Stimulated activated memory B cell treated with anti-CD40 and anti-IgM and Interleukin-4, amounts not matched to agents 10 μg/mL and 1 μg/mL and 100 μg/mL, for 72 hours (primary cell): ENCODE data around the gene PCSK9.

Experiments
- ATAC-seq: fragments of 150-1000 bp; cut with Tn5 transposase; 2 replicates; pipeline ENCODE4 v1.10.0; 2021
- H3K27ac Mint-ChIP-seq: one replicate; pipeline ENCODE4 v1.8.0; 2022; ENCODE audit warnings: mild to moderate bottlenecking, mixed read lengths
- H3K27me3 Mint-ChIP-seq: one replicate; pipeline ENCODE4 v1.8.0; 2022; ENCODE audit warnings: mixed read lengths
- H3K36me3 Mint-ChIP-seq: one replicate; pipeline ENCODE4 v1.8.0; 2022; ENCODE audit warnings: mixed read lengths
- H3K4me1 Mint-ChIP-seq: one replicate; pipeline ENCODE4 v1.8.0; 2022; ENCODE audit warnings: mixed read lengths
- H3K4me3 Mint-ChIP-seq: one replicate; pipeline ENCODE4 v1.8.0; 2022; ENCODE audit warnings: mild to moderate bottlenecking, moderate library complexity, mixed read lengths
- H3K9me3 Mint-ChIP-seq: one replicate; pipeline ENCODE4 v1.8.0; 2022; ENCODE audit warnings: mixed read lengths

PCSK9 gene

DNA sequence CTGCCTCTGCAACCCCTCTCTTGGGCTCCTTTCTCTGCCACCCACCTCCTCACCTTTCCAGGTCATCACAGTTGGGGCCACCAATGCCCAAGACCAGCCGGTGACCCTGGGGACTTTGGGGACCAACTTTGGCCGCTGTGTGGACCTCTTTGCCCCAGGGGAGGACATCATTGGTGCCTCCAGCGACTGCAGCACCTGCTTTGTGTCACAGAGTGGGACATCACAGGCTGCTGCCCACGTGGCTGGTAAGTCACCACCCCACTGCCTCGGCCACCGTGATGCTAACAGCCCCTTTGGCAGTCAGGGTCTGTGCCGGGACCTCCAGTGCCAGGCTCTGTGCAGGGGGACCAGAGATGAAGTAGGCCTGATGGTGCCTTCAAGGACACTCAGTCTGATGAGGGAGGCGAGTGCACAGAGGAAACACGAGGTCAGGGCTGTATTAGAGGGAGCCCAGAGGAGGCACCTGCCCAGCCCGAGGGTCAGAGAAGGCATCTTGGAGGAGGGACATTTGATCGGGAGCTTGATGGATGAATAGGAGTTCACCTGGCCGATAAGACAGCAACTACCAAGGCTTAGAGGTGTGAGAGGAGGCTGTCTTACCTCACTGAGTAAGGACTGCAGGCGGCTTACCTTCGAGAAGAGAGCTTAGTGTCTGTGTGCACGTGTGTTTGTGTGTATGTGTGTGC lies 18.1 kb downstream of the PCSK9 start:
- H3K9me3 Mint-ChIP-seq: no peaks in the 10 kb centered on the region
- ATAC-seq: no peak
- H3K4me1 Mint-ChIP-seq: no peaks in the 10 kb centered on the region
- H3K27ac Mint-ChIP-seq: no peak overlapping the region
- no peaks in the 10 kb centered on the region for H3K27me3 Mint-ChIP-seq
- H3K4me3 Mint-ChIP-seq: no peak overlapping the region
- H3K36me3 Mint-ChIP-seq: no peaks in the 10 kb centered on the region

DNA sequence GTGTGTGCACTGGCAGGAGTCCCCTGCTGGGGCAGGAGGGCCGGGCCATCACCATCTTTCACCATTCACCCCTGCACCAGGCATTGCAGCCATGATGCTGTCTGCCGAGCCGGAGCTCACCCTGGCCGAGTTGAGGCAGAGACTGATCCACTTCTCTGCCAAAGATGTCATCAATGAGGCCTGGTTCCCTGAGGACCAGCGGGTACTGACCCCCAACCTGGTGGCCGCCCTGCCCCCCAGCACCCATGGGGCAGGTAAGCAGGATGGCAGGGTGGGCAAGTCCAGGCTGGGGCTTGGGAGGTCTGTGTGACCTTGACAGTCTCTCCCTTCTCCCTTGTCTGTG lies 18.6 kb downstream of the PCSK9 start:
- no peak overlapping the region for H3K27ac Mint-ChIP-seq
- H3K27me3 Mint-ChIP-seq: no peaks in the 10 kb centered on the region
- ATAC-seq: no peak
- H3K9me3 Mint-ChIP-seq: no peaks in the 10 kb centered on the region
- no peak overlapping the region for H3K4me3 Mint-ChIP-seq
- H3K36me3 Mint-ChIP-seq: no peaks in the 10 kb centered on the region
- no peaks in the 10 kb centered on the region for H3K4me1 Mint-ChIP-seq

DNA sequence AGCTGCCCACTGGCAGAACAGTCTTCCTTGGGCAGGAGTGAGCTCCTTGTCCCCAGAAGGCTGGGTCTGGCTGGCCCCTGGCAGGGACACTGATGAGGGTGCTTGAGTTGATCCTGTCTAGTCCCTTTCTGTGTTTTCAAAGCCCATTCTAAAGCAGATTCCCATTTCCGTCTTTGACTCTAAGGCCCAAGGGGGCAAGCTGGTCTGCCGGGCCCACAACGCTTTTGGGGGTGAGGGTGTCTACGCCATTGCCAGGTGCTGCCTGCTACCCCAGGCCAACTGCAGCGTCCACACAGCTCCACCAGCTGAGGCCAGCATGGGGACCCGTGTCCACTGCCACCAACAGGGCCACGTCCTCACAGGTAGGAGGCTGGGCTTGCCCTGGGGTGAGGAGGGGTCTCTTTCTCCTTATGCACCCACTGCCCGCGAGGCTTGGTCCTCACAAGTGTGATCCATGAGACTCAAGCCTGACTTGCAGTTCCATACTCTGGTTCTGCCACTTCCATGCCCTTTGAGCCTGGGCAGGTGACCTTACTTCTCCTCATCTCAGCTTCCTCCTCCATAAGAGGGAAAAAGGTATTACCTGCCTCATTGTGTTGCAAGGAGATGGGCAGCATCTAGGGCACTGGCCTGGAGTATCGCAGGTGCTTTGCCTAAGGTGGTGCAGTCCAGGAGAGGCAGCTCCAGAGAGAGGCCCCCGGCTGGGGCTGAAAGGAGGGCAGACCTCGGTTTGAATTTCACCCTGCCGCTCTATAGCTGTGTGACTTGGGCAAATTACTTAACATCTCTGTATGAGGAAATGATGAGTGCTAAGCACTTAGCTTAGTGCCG lies 20.2 kb downstream of the PCSK9 start:
- H3K36me3 Mint-ChIP-seq: no peaks in the 10 kb centered on the region
- no peaks in the 10 kb centered on the region for H3K9me3 Mint-ChIP-seq
- H3K4me3 Mint-ChIP-seq: no peak overlapping the region
- no peak overlapping the region for H3K27ac Mint-ChIP-seq
- H3K4me1 Mint-ChIP-seq: no peaks in the 10 kb centered on the region
- no peak for ATAC-seq
- no peaks in the 10 kb centered on the region for H3K27me3 Mint-ChIP-seq

DNA sequence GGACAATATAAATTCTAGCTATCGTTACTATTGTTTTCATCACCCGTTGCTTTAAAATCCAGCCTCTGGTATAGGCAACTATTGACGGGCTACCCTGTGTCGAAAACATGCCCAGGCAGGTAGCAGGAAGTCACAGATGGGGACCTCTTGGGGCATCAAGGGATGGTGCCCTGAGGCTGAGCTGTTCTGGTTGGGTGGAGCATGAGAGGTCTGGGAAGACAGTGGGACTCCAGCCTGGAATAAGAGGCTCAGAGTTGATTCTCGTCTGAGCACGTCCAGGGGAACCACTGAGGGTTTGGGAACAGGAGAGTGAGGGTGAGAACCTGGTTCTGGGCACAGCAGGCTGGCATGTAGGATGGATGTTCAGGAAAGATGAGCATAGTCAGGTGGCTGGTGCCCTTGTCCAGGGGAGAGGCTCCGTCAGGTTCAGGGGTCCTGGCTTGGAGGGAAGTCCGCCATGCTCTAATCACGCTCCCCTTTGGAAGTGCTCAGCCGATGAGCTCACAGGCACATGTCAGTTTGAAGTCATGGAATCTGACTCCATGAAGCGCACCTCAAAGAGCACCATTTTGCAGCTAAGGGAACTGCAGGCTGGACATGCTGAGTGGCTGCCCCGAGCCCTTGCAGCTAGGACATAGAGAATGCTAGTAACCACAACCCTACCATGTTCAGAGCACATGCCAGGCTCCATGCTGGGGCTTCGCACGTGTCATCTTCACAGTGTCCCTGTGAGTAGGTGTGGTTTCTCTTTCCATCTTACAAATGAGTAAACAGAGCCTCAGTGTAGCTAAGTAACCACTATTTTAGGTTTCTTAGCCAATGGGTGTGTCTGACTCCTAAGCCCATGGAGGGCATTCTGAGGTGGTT lies 21.0 kb downstream of the PCSK9 start:
- Mint-ChIP-seq H3K36me3 (no peaks in the 10 kb centered on the region), H3K27me3 (no peaks in the 10 kb centered on the region), H3K27ac (no peak overlapping the region), H3K9me3 (no peaks in the 10 kb centered on the region), H3K4me1 (no peaks in the 10 kb centered on the region), H3K4me3 (no peak overlapping the region)
- no peak for ATAC-seq

DNA sequence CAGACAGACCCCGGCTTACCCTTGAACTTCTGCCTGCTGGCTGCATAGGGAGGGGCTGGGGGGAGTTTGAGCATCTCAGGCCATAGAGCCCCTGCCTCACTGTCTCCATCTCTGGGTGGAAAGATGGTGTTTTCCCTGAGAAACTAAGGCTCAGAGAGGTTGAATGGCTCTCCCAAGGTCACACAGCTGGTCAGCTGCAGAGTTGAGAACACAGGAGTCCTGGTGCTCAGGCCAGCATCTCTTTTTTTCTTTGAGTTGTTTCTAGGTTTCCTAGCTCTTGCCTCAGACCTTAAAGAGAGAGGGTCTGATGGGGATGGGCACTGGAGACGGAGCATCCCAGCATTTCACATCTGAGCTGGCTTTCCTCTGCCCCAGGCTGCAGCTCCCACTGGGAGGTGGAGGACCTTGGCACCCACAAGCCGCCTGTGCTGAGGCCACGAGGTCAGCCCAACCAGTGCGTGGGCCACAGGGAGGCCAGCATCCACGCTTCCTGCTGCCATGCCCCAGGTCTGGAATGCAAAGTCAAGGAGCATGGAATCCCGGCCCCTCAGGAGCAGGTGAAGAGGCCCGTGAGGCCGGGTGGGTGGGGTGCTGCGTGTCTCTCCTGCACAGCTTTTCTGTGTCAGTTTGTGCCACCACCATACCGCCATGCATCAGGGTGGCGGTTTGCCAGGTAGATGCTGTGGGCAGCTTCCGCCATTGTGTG lies 21.8 kb downstream of the PCSK9 start:
- H3K9me3 Mint-ChIP-seq: no peaks in the 10 kb centered on the region
- no peaks in the 10 kb centered on the region for H3K4me1 Mint-ChIP-seq
- H3K36me3 Mint-ChIP-seq: no peaks in the 10 kb centered on the region
- H3K4me3 Mint-ChIP-seq: no peak overlapping the region
- H3K27ac Mint-ChIP-seq: no peak overlapping the region
- no peak for ATAC-seq
- no peaks in the 10 kb centered on the region for H3K27me3 Mint-ChIP-seq

DNA sequence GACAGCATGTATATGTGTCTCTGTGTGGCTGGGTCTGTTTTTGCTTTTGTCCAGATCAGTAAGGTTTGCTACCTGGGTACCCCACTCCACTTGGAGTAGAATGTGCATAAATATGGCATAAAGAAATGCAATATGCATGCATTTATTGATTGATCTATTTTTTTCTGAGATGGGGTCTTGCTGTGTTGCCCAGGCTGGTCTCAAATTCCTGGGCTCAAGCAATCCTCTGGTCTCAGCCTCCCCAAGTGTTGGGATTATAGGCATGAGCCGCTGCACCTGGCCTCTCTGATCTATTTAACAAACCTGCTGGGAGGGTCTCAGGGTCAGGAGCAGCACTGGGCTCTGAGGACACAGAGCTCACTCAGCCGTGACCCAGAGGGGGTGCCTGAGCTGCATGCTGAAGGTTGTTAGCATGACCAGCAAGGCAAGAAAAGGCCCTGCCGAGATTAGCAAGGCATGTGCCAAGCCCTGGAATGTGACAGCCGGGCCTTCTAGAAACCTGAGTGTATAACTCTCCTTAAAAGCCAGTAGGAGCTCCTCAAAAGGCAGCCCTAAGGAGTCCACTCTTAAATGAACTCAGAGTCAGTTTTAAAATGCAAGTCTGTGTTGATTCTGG lies 22.5 kb downstream of the PCSK9 start:
- H3K9me3 Mint-ChIP-seq: no peaks in the 10 kb centered on the region
- no peaks in the 10 kb centered on the region for H3K4me1 Mint-ChIP-seq
- peaks cover 5% of the 10 kb centered on the region for H3K36me3 Mint-ChIP-seq
- H3K4me3 Mint-ChIP-seq: no peak overlapping the region
- no peaks in the 10 kb centered on the region for H3K27me3 Mint-ChIP-seq
- H3K27ac Mint-ChIP-seq: no peak overlapping the region
- no peak for ATAC-seq

DNA sequence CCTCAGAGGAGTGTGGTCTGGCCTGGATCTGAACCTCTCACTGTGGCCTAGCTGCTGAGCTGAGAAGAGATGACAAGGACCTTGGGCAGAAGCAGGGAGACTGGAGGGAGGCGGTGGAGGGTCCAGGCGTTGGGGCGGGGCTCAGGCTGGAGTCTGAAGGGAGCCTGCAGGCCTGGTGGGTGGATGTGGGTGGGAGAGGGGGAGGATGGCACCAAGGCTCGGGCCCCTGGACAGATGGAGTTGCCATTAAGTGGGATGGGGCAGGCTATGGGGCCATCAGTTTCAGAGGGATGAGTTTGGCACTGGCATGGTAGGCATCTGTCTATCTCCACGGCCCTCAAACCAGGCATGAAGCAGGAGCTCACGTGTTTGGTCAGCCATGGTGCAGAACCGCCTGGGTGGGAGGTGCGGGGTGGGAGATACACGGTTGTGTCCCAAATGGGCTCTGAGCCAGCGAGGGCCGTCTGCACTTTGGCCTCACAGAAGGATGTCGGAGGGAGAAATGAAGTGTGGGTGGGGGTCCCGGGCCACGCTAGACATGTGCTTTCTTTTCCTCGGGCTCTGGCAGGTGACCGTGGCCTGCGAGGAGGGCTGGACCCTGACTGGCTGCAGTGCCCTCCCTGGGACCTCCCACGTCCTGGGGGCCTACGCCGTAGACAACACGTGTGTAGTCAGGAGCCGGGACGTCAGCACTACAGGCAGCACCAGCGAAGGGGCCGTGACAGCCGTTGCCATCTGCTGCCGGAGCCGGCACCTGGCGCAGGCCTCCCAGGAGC lies 23.6 kb downstream of the PCSK9 start:
- no peak for ATAC-seq
- no peak overlapping the region for H3K4me3 Mint-ChIP-seq
- no peaks in the 10 kb centered on the region for H3K27me3 Mint-ChIP-seq
- no peak overlapping the region for H3K27ac Mint-ChIP-seq
- H3K9me3 Mint-ChIP-seq: no peaks in the 10 kb centered on the region
- peaks cover 14% of the 10 kb centered on the region for H3K36me3 Mint-ChIP-seq
- H3K4me1 Mint-ChIP-seq: no peaks in the 10 kb centered on the region

DNA sequence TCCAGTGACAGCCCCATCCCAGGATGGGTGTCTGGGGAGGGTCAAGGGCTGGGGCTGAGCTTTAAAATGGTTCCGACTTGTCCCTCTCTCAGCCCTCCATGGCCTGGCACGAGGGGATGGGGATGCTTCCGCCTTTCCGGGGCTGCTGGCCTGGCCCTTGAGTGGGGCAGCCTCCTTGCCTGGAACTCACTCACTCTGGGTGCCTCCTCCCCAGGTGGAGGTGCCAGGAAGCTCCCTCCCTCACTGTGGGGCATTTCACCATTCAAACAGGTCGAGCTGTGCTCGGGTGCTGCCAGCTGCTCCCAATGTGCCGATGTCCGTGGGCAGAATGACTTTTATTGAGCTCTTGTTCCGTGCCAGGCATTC lies 24.2 kb downstream of the PCSK9 start:
- no peak for ATAC-seq
- H3K27me3 Mint-ChIP-seq: no peaks in the 10 kb centered on the region
- H3K4me3 Mint-ChIP-seq: no peak overlapping the region
- H3K27ac Mint-ChIP-seq: no peak overlapping the region
- peaks cover 16% of the 10 kb centered on the region for H3K36me3 Mint-ChIP-seq
- no peaks in the 10 kb centered on the region for H3K9me3 Mint-ChIP-seq
- no peaks in the 10 kb centered on the region for H3K4me1 Mint-ChIP-seq

DNA sequence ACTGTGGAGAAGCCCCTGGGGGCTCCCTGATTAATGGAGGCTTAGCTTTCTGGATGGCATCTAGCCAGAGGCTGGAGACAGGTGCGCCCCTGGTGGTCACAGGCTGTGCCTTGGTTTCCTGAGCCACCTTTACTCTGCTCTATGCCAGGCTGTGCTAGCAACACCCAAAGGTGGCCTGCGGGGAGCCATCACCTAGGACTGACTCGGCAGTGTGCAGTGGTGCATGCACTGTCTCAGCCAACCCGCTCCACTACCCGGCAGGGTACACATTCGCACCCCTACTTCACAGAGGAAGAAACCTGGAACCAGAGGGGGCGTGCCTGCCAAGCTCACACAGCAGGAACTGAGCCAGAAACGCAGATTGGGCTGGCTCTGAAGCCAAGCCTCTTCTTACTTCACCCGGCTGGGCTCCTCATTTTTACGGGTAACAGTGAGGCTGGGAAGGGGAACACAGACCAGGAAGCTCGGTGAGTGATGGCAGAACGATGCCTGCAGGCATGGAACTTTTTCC lies 24.8 kb downstream of the PCSK9 start:
- Mint-ChIP-seq H3K9me3 (no peaks in the 10 kb centered on the region), H3K27me3 (no peaks in the 10 kb centered on the region), H3K27ac (no peak overlapping the region), H3K4me3 (no peak overlapping the region), H3K36me3 (peaks cover 21% of the 10 kb centered on the region), H3K4me1 (no peaks in the 10 kb centered on the region)
- peak; percentile 68 for ATAC-seq

DNA sequence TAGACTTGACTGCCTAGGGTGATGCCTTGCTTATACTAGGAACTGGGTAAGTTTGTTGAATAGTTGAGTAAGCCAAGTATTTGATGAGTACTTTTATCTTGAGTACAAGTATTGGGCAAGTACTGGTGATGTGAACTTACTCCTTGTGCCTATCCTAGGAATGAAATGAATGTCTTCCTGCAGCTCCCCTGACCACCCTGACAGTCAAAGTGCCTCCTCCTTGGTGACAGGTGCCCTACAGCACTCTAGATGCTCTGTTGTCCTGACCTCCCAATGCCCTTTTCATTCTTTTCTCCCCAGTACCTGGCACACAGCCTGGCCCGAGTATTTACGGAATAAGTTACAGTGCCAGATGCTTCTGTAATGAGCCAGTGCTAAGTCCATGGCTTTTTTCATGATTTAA lies 25.5 kb downstream of the PCSK9 start:
- Mint-ChIP-seq H3K36me3 (peaks cover 29% of the 10 kb centered on the region), H3K9me3 (no peaks in the 10 kb centered on the region), H3K27me3 (no peaks in the 10 kb centered on the region), H3K27ac (no peak overlapping the region), H3K4me1 (no peaks in the 10 kb centered on the region), H3K4me3 (no peak overlapping the region)
- no peak for ATAC-seq

DNA sequence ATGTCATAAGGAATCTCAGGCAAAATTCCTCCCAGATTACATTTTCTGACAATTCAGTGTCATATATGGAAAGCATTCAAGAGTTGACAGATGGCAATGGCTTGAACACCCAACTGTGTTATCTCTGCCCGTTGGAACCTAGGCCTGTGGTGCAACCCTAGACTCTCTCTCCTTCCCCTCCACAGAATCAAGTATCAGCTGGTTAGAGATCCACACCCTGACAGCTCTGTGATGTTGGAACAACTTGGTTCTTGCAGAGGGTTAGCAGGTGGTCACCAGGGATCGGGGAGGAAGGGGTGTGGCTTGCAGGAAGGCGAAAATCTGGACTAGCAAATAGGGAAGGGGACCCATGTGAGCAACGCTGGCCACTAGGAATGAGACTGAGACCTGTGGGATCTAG lies 26.3 kb downstream of the PCSK9 start:
- H3K27me3 Mint-ChIP-seq: no peaks in the 10 kb centered on the region
- peaks cover 36% of the 10 kb centered on the region for H3K36me3 Mint-ChIP-seq
- H3K4me1 Mint-ChIP-seq: no peaks in the 10 kb centered on the region
- H3K27ac Mint-ChIP-seq: no peak overlapping the region
- ATAC-seq: no peak
- no peaks in the 10 kb centered on the region for H3K9me3 Mint-ChIP-seq
- H3K4me3 Mint-ChIP-seq: no peak overlapping the region

DNA sequence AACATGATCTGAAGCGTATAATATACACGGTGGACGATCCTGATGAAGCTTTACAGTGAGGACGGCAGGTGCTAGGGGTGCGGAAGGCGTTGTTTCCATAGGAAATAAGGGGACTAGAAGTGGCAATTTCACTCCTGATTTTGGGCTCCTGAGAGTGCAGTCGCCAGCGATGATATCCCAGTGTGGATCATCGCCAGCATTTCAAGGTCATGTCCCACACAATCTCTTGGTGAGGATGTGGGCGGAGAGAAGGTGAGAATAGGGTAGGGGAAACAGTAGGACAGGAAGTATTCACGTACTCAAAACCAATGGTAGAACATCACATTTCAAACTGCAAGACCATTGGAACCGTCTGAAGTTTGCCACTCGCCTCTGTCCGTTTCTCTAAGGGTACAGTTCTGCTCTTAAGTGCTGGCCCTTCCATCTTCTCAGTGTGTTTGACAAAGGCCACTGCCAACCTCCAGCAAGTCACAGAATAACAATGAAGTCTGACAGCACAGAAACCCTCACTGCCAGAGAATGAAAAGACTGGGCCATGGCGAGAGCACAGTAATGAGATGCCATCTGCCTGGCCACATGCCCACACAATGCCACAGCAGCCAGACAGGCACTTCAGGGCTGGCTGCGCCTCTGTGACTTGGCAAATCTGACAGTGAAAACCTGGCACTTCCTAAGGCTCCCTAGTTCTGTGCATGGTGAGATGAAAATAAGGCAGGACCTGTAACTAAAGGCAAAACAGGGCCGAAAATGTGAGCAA lies 27.9 kb downstream of the PCSK9 start:
- H3K4me3 Mint-ChIP-seq: no peak overlapping the region
- H3K4me1 Mint-ChIP-seq: no peaks in the 10 kb centered on the region
- ATAC-seq: no peak
- no peaks in the 10 kb centered on the region for H3K9me3 Mint-ChIP-seq
- H3K27ac Mint-ChIP-seq: no peak overlapping the region
- no peaks in the 10 kb centered on the region for H3K27me3 Mint-ChIP-seq
- peaks cover 49% of the 10 kb centered on the region for H3K36me3 Mint-ChIP-seq

DNA sequence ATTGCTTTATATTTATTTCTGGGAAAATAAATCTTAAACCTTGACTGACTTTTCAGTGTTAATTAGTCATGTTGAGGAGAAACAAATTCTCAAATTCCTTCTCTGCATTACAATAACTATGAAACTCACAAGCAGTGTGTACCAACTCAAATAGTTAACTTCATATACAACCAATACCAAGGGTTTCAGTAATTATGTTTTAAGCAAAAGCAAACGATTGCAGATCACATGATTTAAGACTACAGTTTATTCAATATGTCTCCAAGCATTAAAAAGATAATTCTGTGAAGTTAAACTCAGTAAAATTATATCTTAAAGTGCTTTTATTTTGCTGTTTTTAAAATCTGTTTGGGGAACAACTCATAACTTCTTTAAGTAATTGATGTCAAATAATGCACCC lies 28.6 kb downstream of the PCSK9 start:
- no peaks in the 10 kb centered on the region for H3K4me1 Mint-ChIP-seq
- H3K9me3 Mint-ChIP-seq: no peaks in the 10 kb centered on the region

More for the DNA sequence above, 28.6 kb downstream of the PCSK9 start:
- ATAC-seq: no peak
- Mint-ChIP-seq H3K27ac (no peak overlapping the region), H3K27me3 (no peaks in the 10 kb centered on the region), H3K36me3 (peaks cover 55% of the 10 kb centered on the region), H3K4me3 (no peak overlapping the region)
